ENCODE results near the gene CFAP20DC. TPM values are rescaled to one million over a fixed set of nuclear protein-coding genes. Genes with fewer than 3 reads are reported as not detected.

CFAP20DC gene
- total and polyA plus RNA-seq, 10 of the 15 experiments (the other 5 are each of a cell fraction or from before 2014, with no cell fraction given) = 0.53 to 11.6 (median 2.0) TPM

DNA sequence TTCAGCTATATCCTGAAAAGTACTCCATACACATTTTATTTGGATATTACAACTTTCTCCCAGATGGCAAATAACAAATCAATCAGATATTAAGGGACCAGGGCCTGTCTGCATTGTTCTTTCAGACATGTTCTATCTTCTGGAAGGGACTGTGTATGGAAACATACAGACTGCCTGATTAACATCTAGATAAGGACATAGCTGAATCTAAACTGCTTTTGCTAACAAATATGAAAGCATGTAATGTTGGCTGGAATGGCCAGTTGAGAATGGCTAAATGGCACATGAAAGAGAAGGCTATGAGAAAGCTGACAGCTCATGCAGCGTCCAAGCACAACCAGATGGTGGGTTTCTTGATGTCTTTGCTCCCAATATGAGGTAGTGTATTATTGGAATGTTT lies 149.4 kb downstream of the CFAP20DC start:
- RAD21 ChIA-PET (ENCODE audit: unreplicated experiment) = interaction anchor here (1.4 to 4.8 kb wide), 4 partner anchors 16 to 148 kb away, joined by 3 to 15 read pairs (median 7); no protein-coding TSS in a partner anchor
- H4K20me1 ChIP-seq (ENCODE audit: control insufficient read depth, insufficient read depth) = no peaks in the 10 kb centered on the region
- intact Hi-C loops (cut with micrococcal nuclease; ENCODE audit: unreplicated experiment) = no loop called here
- no peak for DNase-seq (ENCODE audit: low read depth, low spot score)
- no peak overlapping the region for H3K4me2 ChIP-seq (ENCODE audit: control insufficient read depth, insufficient read depth)
- H3K9me3 ChIP-seq (replicated peaks; ENCODE audit: control insufficient read depth, insufficient read depth, low read length) = no peaks in the 10 kb centered on the region; the same call in 2 of the 3 replicates
- POLR2A ChIA-PET = no interaction called here
- ATAC-seq = no peak
- H3K79me2 ChIP-seq (ENCODE audit: control insufficient read depth, insufficient read depth, low read length) = no peaks in the 10 kb centered on the region
- SMC1A ChIA-PET (ENCODE audit: uncharacterized antibody, unreplicated experiment) = interaction anchor here (1.1 to 3.4 kb wide), 8 partner anchors 10 to 53 kb away, joined by 3 to 24 read pairs (median 4); no protein-coding TSS in a partner anchor
- no peak overlapping the region for H3K27ac ChIP-seq (ENCODE audit: control insufficient read depth, insufficient read depth)
- H3K9ac ChIP-seq (ENCODE audit: control insufficient read depth, insufficient read depth, low read length) = no peak overlapping the region
- CTCF ChIA-PET = interaction anchor here (1.0 to 2.9 kb wide), 5 partner anchors 15 to 152 kb away, joined by 3 to 11 read pairs (median 5); no protein-coding TSS in a partner anchor
- no TSS peak for BruUV-seq (replicated peaks)
- no peak overlapping the region for H2AFZ ChIP-seq (ENCODE audit: control insufficient read depth, low read depth, low read length)
- 0% methylated on average over 1 of the region's 1 CpG for WGBS (ENCODE audit: insufficient coverage, insufficient replicate concordance, low lambda C conversion rate, missing lambda C conversion rate)
- H3K4me1 ChIP-seq (ENCODE audit: control insufficient read depth, insufficient read depth, low read length) = peaks cover 8% of the 10 kb centered on the region; the same call in 1 of the 2 replicates
- H3K27me3 ChIP-seq (replicated peaks in 1 of 2; ENCODE audit: control insufficient read depth in 2 of 2, insufficient read depth in 2 of 2, low read length in 1 of 2) = no peaks in the 10 kb centered on the region
- no peaks in the 10 kb centered on the region for H3K36me3 ChIP-seq (ENCODE audit: control insufficient read depth in 2 of 2, insufficient read depth in 2 of 2, low read length in 1 of 2)
- no peak overlapping the region for H3K4me3 ChIP-seq
- in situ Hi-C loops (cut with MboI) = no loop called here
- FAIRE-seq = no peak
- TF ChIP-seq SRF (IDR thresholded peaks at IDR 0.05; ENCODE audit: low read depth in 2 of 2, low read length in 2 of 2) (no peak), SMAD1 (IDR thresholded peaks at IDR 0.05; ENCODE audit: low read depth, partially characterized antibody) (no peak), MTA3 (IDR thresholded peaks at IDR 0.05; ENCODE audit: borderline replicate concordance, low read length) (no peak), HDAC2 (IDR thresholded peaks at IDR 0.05) (no peak), NR2C1 (IDR thresholded peaks at IDR 0.05) (no peak), KLF5 (IDR thresholded peaks at IDR 0.05; ENCODE audit: partially characterized antibody) (no peak), WRNIP1 (IDR thresholded peaks at IDR 0.05; ENCODE audit: borderline replicate concordance, low read depth, low read length) (no peak), POLR2AphosphoS2 (IDR thresholded peaks at IDR 0.05; ENCODE audit: low read depth, low read length) (no peak), GATAD2B (conservative IDR thresholded peaks at IDR 0.05; ENCODE audit: low read depth) (no peak)
- TF ChIP-seq, protein P1, sequence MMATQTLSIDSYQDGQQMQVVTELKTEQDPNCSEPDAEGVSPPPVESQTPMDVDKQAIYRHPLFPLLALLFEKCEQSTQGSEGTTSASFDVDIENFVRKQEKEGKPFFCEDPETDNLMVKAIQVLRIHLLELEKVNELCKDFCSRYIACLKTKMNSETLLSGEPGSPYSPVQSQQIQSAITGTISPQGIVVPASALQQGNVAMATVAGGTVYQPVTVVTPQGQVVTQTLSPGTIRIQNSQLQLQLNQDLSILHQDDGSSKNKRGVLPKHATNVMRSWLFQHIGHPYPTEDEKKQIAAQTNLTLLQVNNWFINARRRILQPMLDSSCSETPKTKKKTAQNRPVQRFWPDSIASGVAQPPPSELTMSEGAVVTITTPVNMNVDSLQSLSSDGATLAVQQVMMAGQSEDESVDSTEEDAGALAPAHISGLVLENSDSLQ (IDR thresholded peaks at IDR 0.05) = no peak
- TF ChIP-seq, protein P2, sequence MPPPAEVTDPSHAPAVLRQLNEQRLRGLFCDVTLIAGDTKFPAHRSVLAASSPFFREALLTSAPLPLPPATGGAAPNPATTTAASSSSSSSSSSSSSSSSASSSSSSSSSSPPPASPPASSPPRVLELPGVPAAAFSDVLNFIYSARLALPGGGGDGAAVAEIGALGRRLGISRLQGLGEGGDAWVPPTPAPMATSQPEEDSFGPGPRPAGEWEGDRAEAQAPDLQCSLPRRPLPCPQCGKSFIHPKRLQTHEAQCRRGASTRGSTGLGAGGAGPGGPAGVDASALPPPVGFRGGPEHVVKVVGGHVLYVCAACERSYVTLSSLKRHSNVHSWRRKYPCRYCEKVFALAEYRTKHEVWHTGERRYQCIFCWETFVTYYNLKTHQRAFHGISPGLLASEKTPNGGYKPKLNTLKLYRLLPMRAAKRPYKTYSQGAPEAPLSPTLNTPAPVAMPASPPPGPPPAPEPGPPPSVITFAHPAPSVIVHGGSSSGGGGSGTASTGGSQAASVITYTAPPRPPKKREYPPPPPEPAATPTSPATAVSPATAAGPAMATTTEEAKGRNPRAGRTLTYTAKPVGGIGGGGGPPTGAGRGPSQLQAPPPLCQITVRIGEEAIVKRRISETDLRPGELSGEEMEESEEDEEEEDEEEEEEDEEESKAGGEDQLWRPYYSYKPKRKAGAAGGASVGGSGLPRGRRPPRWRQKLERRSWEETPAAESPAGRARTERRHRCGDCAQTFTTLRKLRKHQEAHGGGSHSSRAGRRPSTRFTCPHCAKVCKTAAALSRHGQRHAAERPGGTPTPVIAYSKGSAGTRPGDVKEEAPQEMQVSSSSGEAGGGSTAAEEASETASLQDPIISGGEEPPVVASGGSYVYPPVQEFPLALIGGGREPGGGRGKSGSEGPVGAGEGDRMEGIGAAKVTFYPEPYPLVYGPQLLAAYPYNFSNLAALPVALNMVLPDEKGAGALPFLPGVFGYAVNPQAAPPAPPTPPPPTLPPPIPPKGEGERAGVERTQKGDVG (CRISPR knock-in tag; IDR thresholded peaks at IDR 0.05) = no peak
- TF ChIP-seq, protein P3, sequence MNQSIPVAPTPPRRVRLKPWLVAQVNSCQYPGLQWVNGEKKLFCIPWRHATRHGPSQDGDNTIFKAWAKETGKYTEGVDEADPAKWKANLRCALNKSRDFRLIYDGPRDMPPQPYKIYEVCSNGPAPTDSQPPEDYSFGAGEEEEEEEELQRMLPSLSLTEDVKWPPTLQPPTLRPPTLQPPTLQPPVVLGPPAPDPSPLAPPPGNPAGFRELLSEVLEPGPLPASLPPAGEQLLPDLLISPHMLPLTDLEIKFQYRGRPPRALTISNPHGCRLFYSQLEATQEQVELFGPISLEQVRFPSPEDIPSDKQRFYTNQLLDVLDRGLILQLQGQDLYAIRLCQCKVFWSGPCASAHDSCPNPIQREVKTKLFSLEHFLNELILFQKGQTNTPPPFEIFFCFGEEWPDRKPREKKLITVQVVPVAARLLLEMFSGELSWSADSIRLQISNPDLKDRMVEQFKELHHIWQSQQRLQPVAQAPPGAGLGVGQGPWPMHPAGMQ (IDR thresholded peaks at IDR 0.05; ENCODE audit: borderline replicate concordance) = no peak
- TF ChIP-seq, protein P4, sequence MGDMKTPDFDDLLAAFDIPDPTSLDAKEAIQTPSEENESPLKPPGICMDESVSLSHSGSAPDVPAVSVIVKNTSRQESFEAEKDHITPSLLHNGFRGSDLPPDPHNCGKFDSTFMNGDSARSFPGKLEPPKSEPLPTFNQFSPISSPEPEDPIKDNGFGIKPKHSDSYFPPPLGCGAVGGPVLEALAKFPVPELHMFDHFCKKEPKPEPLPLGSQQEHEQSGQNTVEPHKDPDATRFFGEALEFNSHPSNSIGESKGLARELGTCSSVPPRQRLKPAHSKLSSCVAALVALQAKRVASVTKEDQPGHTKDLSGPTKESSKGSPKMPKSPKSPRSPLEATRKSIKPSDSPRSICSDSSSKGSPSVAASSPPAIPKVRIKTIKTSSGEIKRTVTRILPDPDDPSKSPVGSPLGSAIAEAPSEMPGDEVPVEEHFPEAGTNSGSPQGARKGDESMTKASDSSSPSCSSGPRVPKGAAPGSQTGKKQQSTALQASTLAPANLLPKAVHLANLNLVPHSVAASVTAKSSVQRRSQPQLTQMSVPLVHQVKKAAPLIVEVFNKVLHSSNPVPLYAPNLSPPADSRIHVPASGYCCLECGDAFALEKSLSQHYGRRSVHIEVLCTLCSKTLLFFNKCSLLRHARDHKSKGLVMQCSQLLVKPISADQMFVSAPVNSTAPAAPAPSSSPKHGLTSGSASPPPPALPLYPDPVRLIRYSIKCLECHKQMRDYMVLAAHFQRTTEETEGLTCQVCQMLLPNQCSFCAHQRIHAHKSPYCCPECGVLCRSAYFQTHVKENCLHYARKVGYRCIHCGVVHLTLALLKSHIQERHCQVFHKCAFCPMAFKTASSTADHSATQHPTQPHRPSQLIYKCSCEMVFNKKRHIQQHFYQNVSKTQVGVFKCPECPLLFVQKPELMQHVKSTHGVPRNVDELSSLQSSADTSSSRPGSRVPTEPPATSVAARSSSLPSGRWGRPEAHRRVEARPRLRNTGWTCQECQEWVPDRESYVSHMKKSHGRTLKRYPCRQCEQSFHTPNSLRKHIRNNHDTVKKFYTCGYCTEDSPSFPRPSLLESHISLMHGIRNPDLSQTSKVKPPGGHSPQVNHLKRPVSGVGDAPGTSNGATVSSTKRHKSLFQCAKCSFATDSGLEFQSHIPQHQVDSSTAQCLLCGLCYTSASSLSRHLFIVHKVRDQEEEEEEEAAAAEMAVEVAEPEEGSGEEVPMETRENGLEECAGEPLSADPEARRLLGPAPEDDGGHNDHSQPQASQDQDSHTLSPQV (IDR thresholded peaks at IDR 0.05) = no peak
